Nephron progenitor cell (in vitro differentiated cells): Measurements from ENCODE around the gene CHRD.

Source experiments
- DNase-seq: peaks from one replicate; pipeline ENCODE4 v3.0.0; 2021
- H3K27ac Mint-ChIP-seq: 2 replicates; pipeline ENCODE4 v1.8.0; 2021; ENCODE audit warnings: mild to moderate bottlenecking, moderate library complexity, mixed read lengths
- H3K27me3 Mint-ChIP-seq: 2 replicates; pipeline ENCODE4 v1.8.0; 2021; ENCODE audit warnings: mild to moderate bottlenecking, low read depth, mixed read lengths; ENCODE audit not compliant: poor library complexity
- H3K36me3 Mint-ChIP-seq: 2 replicates; pipeline ENCODE4 v1.8.0; 2021; ENCODE audit warnings: low read depth, mixed read lengths
- H3K4me1 Mint-ChIP-seq: 2 replicates; pipeline ENCODE4 v1.8.0; 2021; ENCODE audit warnings: mixed read lengths
- H3K4me3 Mint-ChIP-seq: 2 replicates; pipeline ENCODE4 v1.8.0; 2021; ENCODE audit warnings: mild to moderate bottlenecking, moderate library complexity, mixed read lengths
- H3K9me3 Mint-ChIP-seq: 2 replicates; pipeline ENCODE4 v1.8.0; 2021; ENCODE audit warnings: mild to moderate bottlenecking, moderate library complexity, mixed read lengths
- CTCF ChIP-seq: fragments of 200-600 bp; sonication (generic); IDR thresholded peaks from 2 replicates; pipeline ENCODE4 v1.5.0; 2021; ENCODE audit warnings: antibody characterized with exemption

The CHRD gene

GRCh38 chr3:184391266-184391665, 11.4 kb downstream of the CHRD start:
- Mint-ChIP-seq H3K9me3 (no peaks in the 10 kb centered on the region), H3K27ac (peak overlapping the region; percentile 43), H3K4me1 (peaks cover 10% of the 10 kb centered on the region), H3K36me3 (no peaks in the 10 kb centered on the region), H3K4me3 (no peak overlapping the region), H3K27me3 (peaks cover 7% of the 10 kb centered on the region)
- DNase-seq: no peak
- TF ChIP-seq CTCF: no peak

- Mint-ChIP-seq H3K9me3 (no peaks in the 10 kb centered on the region), H3K27ac (peak overlapping the region; percentile 72), H3K27me3 (peaks cover 11% of the 10 kb centered on the region), H3K4me1 (no peaks in the 10 kb centered on the region), H3K4me3 (no peak overlapping the region), H3K36me3 (no peaks in the 10 kb centered on the region)
- no peak for TF ChIP-seq CTCF
- DNase-seq: no peak
Measured at GRCh38 chr3:184395320-184395660, 15.4 kb downstream of the CHRD start.

GRCh38 chr3:184399410-184399809, 19.6 kb downstream of the CHRD start:
- Mint-ChIP-seq H3K36me3 (no peaks in the 10 kb centered on the region), H3K4me3 (no peak overlapping the region), H3K4me1 (no peaks in the 10 kb centered on the region), H3K27me3 (peaks cover 15% of the 10 kb centered on the region), H3K27ac (no peak overlapping the region), H3K9me3 (no peaks in the 10 kb centered on the region)
- no peak for TF ChIP-seq CTCF
- no peak for DNase-seq

- H3K4me1 Mint-ChIP-seq: peaks cover 5% of the 10 kb centered on the region
- H3K4me3 Mint-ChIP-seq: no peak overlapping the region
- peaks cover 31% of the 10 kb centered on the region for H3K27me3 Mint-ChIP-seq
- H3K27ac Mint-ChIP-seq: no peak overlapping the region
- H3K9me3 Mint-ChIP-seq: no peaks in the 10 kb centered on the region
- DNase-seq: no peak
- no peaks in the 10 kb centered on the region for H3K36me3 Mint-ChIP-seq
- no peak for TF ChIP-seq CTCF
Measured at GRCh38 chr3:184405075-184406030, 25.5 kb downstream of the CHRD start.

GRCh38 chr3:184409331-184409926, 29.6 kb downstream of the CHRD start:
- H3K4me1 Mint-ChIP-seq: peaks cover 5% of the 10 kb centered on the region
- TF ChIP-seq CTCF: no peak
- peaks cover 20% of the 10 kb centered on the region for H3K27me3 Mint-ChIP-seq
- H3K9me3 Mint-ChIP-seq: no peaks in the 10 kb centered on the region
- H3K4me3 Mint-ChIP-seq: no peak overlapping the region
- DNase-seq: no peak
- no peak overlapping the region for H3K27ac Mint-ChIP-seq
- H3K36me3 Mint-ChIP-seq: no peaks in the 10 kb centered on the region
